GM18526 (cell line): Measurements from ENCODE around the gene ST6GAL1.
A peak's percentile ranks its signal among the peaks of the same experiment; 100 is the strongest.

ENCODE experiments used
- POLR2A ChIP-seq: IDR thresholded peaks from 3 replicates; pipeline ENCODE4 v1.6.1; 2011; ENCODE audit not compliant: insufficient read length; ENCODE audit errors: extremely low read depth

The ST6GAL1 gene

GRCh38 chr3:186980989-186981388, 50.7 kb downstream of the ST6GAL1 start:
- TF ChIP-seq POLR2A = no peak

GRCh38 chr3:186983659-186984058, 53.3 kb downstream of the ST6GAL1 start:
- no peak for TF ChIP-seq POLR2A

- no peak for TF ChIP-seq POLR2A
These were observed 53.7 kb downstream of the ST6GAL1 start for GRCh38 chr3:186984064-186984463.

- no peak for TF ChIP-seq POLR2A
These were observed 55.5 kb downstream of the ST6GAL1 start for GRCh38 chr3:186985661-186986364.

GRCh38 chr3:186986406-186986805, 56.1 kb downstream of the ST6GAL1 start:
- no peak for TF ChIP-seq POLR2A

GRCh38 chr3:186986816-186987215, 56.5 kb downstream of the ST6GAL1 start:
- no peak for TF ChIP-seq POLR2A

GRCh38 chr3:186988806-186989205, 58.5 kb downstream of the ST6GAL1 start:
- no peak for TF ChIP-seq POLR2A

GRCh38 chr3:186989429-186989828, 59.1 kb downstream of the ST6GAL1 start:
- no peak for TF ChIP-seq POLR2A

GRCh38 chr3:186990277-186990676, 60.0 kb downstream of the ST6GAL1 start:
- no peak for TF ChIP-seq POLR2A

GRCh38 chr3:186990878-186991308, 60.6 kb downstream of the ST6GAL1 start:
- TF ChIP-seq POLR2A = no peak

GRCh38 chr3:186991470-186991869, 61.1 kb downstream of the ST6GAL1 start:
- no peak for TF ChIP-seq POLR2A

- TF ChIP-seq POLR2A = no peak
These were observed 63.0 kb downstream of the ST6GAL1 start for GRCh38 chr3:186993210-186993782.

- no peak for TF ChIP-seq POLR2A
These were observed 64.0 kb downstream of the ST6GAL1 start for GRCh38 chr3:186994000-186994955.

- peak; percentile 40 for TF ChIP-seq POLR2A
These were observed 66.0 kb downstream of the ST6GAL1 start for GRCh38 chr3:186996356-186996755.

GRCh38 chr3:186997061-186997460, 66.7 kb downstream of the ST6GAL1 start:
- no peak for TF ChIP-seq POLR2A

- no peak for TF ChIP-seq POLR2A
These were observed 67.2 kb downstream of the ST6GAL1 start for GRCh38 chr3:186997473-186997939.
